SKM-1 (cell line): ENCODE data around the gene ASXL3.

ENCODE experiments used
- DNase-seq: peaks from one replicate; lab custom pipeline; 2025; ENCODE audit not compliant: unreplicated experiment; lab: John Stamatoyannopoulos, UW

Gene ASXL3

GRCh38 chr18:33712719-33713118 lies 134.7 kb downstream of the ASXL3 start:
- DNase-seq, result no peak

GRCh38 chr18:33716061-33716683 lies 138.2 kb downstream of the ASXL3 start:
- DNase-seq, result peak; percentile 54

DNA sequence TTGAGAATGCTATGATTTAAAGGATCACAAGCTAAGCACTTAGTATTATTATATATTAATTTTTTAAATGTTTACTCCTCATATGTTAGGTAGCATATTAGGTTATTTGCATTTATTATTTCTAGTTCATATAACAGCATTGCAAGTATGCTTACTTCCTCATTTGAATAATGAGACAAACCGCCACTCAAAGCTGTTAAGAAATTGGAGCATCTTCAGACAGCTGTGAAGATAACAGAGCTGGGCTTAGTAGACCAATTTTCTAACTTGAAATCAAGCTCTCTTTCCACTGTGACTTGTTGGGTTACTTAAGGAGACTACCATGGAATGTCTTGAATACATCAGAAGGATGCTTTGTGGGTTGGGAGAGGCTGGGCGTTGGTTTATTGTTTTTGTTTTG lies 139.3 kb downstream of the ASXL3 start:
- DNase-seq, result no peak

DNA sequence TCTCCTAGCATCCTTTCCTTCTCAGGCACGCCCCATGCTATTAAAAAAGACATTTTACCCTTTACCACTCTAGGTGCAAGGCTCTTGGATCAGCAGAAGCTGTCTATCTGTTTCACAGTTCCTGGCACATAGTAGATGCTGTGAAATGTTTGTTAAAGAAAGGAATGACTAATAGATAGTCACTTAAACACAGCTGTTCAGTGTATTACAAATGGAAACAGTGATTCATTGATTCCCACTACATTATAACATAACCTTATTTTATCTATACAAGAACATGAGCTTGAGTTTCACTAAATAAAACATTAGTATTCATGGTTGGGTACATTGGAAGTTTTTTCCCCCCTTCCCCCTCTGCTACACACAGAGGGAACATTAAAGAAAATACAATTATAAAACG lies 142.1 kb downstream of the ASXL3 start:
- no peak for DNase-seq

GRCh38 chr18:33729556-33729955 lies 151.5 kb downstream of the ASXL3 start:
- no peak for DNase-seq

GRCh38 chr18:33733376-33733775 lies 155.4 kb downstream of the ASXL3 start:
- DNase-seq, result peak; percentile 88

GRCh38 chr18:33735428-33735827 lies 157.4 kb downstream of the ASXL3 start:
- DNase-seq, result no peak

DNA sequence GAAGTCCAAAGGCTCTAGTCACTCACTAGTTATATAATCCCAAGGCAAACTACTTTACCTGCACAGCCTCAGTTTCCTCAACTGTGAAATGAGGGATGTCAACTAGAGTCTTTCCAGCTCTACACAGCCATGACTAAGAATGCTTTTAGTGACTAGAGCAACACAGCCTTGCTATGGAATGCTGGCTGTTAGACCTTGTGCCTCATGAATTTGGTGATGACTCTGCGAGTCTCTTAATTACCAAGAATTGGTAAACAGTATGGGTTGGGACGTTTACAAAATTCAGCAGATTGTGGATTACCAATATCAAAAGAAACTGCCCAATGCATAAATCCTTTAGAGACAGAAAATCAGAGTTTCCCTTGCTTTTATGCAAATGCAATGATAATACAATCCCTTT lies 163.7 kb downstream of the ASXL3 start:
- no peak for DNase-seq

GRCh38 chr18:33744032-33744697 lies 166.1 kb downstream of the ASXL3 start:
- DNase-seq, result no peak

- no peak for DNase-seq
Observed at GRCh38 chr18:33745151-33745795, 167.3 kb downstream of the ASXL3 start.

DNA sequence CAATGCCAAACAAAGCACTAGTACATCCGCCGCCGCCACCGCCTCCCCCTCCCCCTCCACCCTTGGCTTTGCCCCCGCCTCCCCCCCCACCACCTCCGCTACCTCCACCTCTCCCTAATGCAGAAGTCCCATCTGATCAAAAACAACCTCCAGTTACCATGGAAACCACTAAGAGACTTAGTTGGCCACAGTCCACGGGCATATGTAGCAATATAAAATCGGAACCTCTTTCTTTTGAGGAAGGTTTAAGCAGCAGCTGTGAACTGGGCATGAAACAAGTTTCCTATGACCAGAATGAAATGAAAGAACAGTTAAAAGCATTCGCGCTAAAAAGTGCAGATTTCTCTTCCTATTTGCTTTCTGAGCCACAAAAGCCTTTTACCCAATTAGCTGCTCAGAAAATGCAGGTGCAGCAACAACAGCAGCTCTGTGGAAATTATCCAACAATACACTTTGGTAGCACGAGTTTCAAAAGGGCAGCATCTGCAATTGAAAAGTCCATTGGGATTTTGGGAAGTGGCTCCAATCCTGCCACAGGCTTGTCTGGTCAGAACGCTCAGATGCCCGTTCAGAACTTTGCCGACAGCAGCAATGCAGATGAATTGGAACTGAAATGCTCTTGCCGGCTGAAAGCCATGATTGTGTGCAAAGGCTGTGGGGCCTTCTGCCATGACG lies 168.0 kb downstream of the ASXL3 start:
- no peak for DNase-seq

DNA sequence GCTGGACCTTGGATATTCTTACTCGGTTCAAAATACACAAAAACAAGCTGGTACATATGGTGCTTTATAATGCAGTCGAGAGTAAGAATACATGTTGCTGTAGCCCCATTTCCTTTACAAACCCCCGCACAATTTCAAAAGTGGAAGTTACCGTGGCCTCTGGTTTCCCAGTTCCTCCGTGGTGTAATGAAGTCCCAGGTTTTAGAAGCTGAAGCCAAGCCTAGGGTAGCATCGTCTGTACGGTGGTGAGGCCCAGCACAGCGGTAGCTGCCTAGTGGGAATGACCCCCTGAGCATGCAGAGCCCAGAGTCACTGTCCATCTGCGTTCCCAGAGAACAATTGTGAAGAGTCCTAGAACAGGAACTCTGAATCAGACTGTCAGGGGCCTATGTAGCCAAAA lies 171.8 kb downstream of the ASXL3 start:
- peak; percentile 13 for DNase-seq

GRCh38 chr18:33750366-33750765 lies 172.3 kb downstream of the ASXL3 start:
- no peak for DNase-seq

DNA sequence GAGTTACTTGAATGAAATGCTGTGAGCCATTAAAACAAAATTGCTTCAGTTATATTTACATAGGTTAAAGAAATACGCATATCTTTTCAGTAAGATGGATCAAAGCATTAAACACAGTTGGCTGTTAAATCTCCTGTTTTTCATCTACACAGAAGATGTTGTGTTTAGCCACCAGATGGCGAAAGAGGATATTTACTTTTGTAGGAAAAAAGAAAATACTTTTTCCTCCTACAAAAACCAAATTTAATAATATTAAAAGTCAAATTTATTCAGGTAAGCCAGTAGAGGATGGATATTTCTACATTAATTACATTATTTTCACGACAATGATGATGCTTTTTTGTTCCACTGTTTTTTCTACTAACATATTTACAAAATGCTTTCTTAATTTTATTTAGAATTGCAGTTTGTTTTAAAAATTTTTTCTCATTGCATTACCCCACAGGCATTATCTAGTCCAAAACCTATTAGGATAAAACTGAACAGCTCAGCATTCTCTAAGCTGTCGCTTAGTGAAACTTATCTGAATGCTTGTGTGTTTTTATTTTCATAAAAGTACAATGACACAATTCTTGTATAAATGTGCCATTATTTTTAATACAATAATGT lies 173.7 kb downstream of the ASXL3 start:
- no peak for DNase-seq

- no peak for DNase-seq
Observed at GRCh38 chr18:33755391-33755790, 177.4 kb downstream of the ASXL3 start.

GRCh38 chr18:33755931-33756560 lies 178.0 kb downstream of the ASXL3 start:
- no peak for DNase-seq

DNA sequence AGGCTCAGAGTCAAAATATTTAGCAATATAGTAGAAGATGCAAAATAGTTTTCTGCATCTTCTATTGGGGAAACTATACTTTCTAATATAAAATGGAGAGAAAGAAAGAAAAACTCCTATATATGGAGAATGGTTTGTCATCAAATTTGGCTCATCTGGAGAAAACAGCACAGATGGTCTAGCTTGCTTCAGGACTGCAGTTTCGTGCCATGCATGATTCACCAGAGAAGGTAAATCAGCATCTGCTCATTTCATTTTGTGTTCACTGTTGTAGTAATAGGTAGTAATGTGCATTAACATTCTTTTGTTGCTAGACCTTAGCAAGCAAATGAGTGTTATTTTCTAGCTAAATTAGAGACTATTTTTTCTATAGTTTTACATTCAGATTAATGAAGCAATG lies 179.0 kb downstream of the ASXL3 start:
- no peak for DNase-seq

DNA sequence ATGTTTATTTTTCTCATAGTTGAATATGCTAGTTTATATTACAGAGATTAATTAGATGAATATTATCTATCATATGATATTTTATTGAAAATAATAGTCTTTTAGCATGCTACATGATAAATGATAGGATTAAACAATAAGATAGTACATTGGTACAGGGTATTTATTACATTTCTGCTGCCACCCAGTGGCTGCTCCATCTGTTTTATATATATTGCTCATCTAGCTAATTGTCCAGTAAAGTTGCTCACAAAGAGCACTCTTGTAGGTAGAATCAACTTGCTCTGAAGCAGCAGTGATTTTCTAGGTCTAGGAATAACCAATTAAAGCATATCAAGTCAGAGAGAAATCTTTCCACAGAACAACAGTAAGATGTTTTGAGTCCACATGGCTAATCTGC lies 183.3 kb downstream of the ASXL3 start:
- DNase-seq, result no peak

DNA sequence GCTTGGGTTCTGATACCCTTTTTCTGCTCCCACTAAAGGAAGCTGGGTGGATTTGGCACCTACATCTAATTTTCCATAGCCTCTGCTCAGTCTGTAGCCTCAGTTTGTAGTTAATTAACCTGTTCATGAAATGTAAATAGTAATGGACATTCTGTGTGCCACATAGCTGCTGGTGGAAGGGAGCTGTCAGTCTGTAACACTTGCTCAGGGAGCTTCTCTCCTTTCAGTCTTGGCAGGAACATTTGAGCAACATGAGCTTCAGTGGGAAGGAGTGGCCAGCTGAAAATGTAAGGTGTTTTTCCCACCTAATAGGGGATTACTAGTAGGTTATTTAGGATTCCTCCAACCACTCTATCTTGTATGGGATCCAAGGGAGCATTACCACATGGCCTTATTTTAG lies 203.4 kb downstream of the ASXL3 start:
- no peak for DNase-seq
